Measurements from ENCODE around the gene SERPINB2.

Gene SERPINB2

GRCh38 chr18:63887424-63887823 is at the start of gene SERPINB2:
Gene SERPINB2 (plus strand): TSS chr18:63887705. CDS start chr18:63891445, 3,740 bp downstream.
- no peak for DNase-seq

GRCh38 chr18:63843008-63843407 is 44.5 kb upstream of the SERPINB2 start:
- no peak for DNase-seq

GRCh38 chr18:63844254-63844653 is 43.3 kb upstream of the SERPINB2 start:
- DNase-seq = no peak

- no peak for DNase-seq
These were observed 39.3 kb upstream of the SERPINB2 start for GRCh38 chr18:63848159-63848558.

GRCh38 chr18:63850020-63850419 is 37.5 kb upstream of the SERPINB2 start:
- DNase-seq = peak; percentile 18

- DNase-seq = no peak
These were observed 36.9 kb upstream of the SERPINB2 start for GRCh38 chr18:63850636-63851035.

GRCh38 chr18:63858456-63858855 is 29.0 kb upstream of the SERPINB2 start:
- DNase-seq = no peak

GRCh38 chr18:63859781-63860475 is 27.6 kb upstream of the SERPINB2 start:
- no peak for DNase-seq

- DNase-seq = no peak
These were observed 27.0 kb upstream of the SERPINB2 start for GRCh38 chr18:63860531-63860930.

- DNase-seq = no peak
These were observed 20.0 kb upstream of the SERPINB2 start for GRCh38 chr18:63867368-63868125.

GRCh38 chr18:63868546-63868945 is 19.0 kb upstream of the SERPINB2 start:
- DNase-seq = no peak

GRCh38 chr18:63869374-63869773 is 18.1 kb upstream of the SERPINB2 start:
- DNase-seq = no peak

GRCh38 chr18:63869851-63870250 is 17.7 kb upstream of the SERPINB2 start:
- DNase-seq = no peak

- DNase-seq = no peak
These were observed 15.7 kb upstream of the SERPINB2 start for GRCh38 chr18:63871836-63872235.

GRCh38 chr18:63872586-63872985 is 14.9 kb upstream of the SERPINB2 start:
- DNase-seq = no peak

GRCh38 chr18:63878343-63878742 is 9.2 kb upstream of the SERPINB2 start:
- DNase-seq = no peak

GRCh38 chr18:63878925-63879324 is 8.6 kb upstream of the SERPINB2 start:
- no peak for DNase-seq

GRCh38 chr18:63879709-63880108 is 7.8 kb upstream of the SERPINB2 start:
- DNase-seq = no peak

- no peak for DNase-seq
These were observed 5.7 kb upstream of the SERPINB2 start for GRCh38 chr18:63881851-63882250.

- no peak for DNase-seq
These were observed 5.0 kb upstream of the SERPINB2 start for GRCh38 chr18:63882333-63883141.

GRCh38 chr18:63883617-63884016 is 3.9 kb upstream of the SERPINB2 start:
- DNase-seq = no peak

GRCh38 chr18:63888470-63889190 is 1.1 kb downstream of the SERPINB2 start:
- DNase-seq = no peak

- no peak for DNase-seq
These were observed 2.1 kb downstream of the SERPINB2 start for GRCh38 chr18:63889626-63890025.

Data from activated CD4-positive, alpha-beta T cell treated with anti-CD3 and anti-CD28 coated beads for 48 hours (primary cell).